Ammon's horn (tissue), 1 donor: Measurements from ENCODE around the gene TRIM68.

Source experiments
- DNase-seq: peaks from one replicate; pipeline ENCODE4 v3.0.0-alpha.2; 2016; ENCODE audit warnings: low spot score

Gene TRIM68

GRCh38 chr11:4606231-4607015 lies 1.6 kb downstream of the TRIM68 start:
- no peak for DNase-seq

- DNase-seq = no peak
Observed at GRCh38 chr11:4605057-4605456, 3.0 kb downstream of the TRIM68 start.

- no peak for DNase-seq
Observed at GRCh38 chr11:4593739-4594138, 14.3 kb downstream of the TRIM68 start, which contains the start of gene OR52I1. Gene OR52I1 (plus strand): TSS chr11:4594039. CDS start chr11:4594039, 0 bp downstream.

- DNase-seq = no peak
Observed at GRCh38 chr11:4589017-4589416, 19.0 kb downstream of the TRIM68 start.

GRCh38 chr11:4581443-4581842 lies 26.6 kb downstream of the TRIM68 start, which contains the start of gene OR52I2:
Gene OR52I2 (plus strand): TSS chr11:4581743.
- no peak for DNase-seq

DNA sequence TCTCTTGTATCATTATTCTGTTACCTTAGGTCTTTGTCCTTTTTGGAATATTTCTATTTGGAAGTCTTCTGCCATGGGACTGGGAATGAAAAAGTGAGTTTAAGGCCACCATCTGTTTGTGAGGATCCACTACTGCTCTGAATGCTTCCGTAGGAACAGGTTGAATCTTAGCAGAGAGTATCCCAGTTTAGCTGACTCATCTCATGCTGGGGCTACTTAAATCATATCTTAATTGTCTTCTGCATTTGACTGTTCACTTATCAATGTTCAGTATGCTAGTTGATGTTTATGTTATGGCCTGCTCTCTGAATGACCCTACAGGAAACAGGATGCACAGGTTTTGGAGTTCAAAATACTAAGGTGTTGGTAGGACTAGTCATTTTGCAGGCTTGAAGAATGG lies 27.9 kb downstream of the TRIM68 start:
- no peak for DNase-seq

- no peak for DNase-seq
Observed at GRCh38 chr11:4578624-4579023, 29.4 kb downstream of the TRIM68 start.

DNA sequence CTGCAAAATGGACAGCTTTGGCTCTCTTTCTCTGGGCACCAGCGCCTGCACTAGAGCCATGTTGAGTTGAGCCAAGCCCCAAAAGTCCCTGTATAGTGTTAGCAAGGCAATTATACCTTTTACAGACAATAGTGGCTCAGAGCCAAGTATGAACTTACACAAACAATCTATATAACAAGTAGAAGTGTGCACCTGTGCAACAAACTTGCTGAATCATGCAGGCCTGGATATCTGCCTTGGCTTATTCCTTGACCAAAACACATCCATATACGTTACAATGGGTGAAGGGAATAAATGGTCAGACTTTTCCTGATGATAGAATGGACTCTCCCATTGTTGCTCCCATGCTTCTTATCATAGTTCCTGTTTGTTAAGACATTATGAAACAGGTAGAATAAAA lies 30.3 kb downstream of the TRIM68 start:
- no peak for DNase-seq

DNA sequence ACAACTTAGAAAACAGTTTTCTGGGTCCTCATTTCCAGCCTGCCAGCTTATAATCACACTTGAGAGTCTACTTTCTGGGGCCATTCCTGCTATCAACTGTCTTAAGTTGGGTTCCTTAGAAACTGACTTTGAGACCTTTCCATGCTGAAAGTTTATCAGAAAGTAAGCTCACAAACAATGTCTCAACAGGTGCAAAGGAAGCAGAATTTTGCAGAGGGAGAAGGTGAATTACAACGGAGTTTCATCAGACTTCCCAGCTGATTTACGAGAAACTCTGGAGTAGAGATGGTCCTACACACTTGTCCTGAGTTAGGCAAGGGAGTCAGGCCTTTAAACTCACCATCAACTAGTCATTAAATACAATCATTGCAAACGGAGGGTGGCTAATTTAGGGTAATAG lies 31.2 kb downstream of the TRIM68 start:
- DNase-seq = no peak

DNA sequence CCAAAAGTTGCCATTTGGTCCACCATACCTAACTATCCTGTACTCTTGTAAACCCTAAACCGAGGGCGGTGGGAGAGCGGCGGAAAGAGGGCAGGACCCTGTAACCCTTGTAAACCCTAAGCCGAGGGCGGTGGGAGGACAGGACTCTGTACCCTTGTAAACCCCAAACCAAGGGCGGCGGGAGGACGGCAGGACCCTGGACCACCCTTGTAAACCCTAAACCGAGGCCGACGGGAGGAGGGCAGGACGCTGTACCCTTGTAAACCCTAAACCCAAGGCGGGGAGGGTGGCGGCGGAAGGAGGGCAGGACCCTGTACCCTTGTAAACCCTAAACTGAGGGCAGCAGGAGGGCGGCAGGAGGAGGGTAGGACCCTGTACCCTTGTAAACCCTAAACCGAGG lies 39.0 kb downstream of the TRIM68 start:
- no peak for DNase-seq

DNA sequence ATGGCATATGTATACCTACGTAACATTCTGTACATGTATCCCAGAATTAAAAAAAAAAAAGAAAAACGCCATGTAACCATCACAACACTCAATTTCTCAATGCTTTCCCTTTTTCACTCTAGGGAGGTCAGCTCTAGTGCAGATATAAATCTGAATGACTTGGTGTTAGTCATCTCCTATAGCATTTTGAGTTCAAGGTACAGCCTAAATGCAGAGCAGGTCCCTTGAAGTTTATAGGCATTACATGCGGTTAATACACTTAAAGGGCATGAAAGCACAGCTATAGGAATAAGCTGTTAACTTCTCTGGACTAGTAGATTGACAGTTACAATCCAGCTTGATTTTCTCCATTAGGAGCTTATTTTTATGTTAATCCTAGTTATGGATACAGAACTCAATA lies 42.7 kb downstream of the TRIM68 start:
- no peak for DNase-seq

DNA sequence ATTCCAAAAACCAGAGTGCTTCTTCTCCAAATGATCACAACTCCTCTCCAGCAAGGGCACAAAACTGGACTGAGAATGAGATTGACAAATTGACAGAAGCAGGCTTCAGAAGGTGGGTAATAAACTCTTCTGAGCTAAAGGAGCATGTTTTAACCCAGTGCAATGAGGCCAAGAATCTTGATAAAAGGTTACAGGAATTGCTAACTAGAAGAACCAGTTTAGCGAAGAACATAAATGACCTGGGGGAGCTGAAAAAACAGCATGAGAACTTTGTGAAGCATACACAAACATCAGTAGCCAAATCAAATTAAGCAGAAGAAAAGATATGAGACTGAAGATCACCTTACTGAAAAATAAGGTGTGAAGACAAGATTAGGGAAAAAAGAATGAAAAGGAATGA lies 47.6 kb downstream of the TRIM68 start:
- no peak for DNase-seq

GRCh38 chr11:4559527-4560440 lies 48.2 kb downstream of the TRIM68 start:
- DNase-seq = no peak

DNA sequence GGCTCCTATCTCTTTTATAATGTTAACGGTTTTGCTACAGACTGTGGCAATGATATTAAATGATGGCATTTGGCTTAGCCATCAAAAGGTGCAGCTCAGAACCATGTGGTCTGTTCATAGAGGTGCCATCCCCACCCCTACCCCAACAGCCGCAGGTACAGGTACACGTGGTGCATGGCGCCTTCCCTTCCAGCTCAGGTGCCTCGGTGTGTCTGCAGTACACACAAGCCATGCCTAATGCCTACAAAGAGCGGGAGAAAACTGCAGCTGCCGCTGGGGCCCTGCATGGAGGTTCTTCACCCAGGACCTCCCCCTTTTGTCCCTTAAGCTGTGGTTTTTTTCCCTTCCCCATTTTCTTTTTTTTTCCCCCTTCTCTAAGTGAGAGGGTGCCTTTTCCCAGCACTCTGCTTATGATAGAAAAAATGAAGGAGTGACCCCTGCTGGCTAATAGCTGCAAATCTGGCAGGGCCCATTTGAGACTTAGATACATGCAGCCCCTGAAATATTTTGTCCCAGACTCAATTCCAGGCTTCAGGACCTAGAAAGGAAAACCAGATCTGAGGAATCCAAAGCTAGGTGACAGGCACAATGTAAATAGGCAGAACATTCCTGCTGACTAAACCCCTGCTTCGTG lies 56.6 kb downstream of the TRIM68 start:
- DNase-seq = no peak
